ENCODE results near the gene DHRS3. TPM values are rescaled to one million over a fixed set of nuclear protein-coding genes. Genes with fewer than 3 reads are reported as not detected.
"Not testable (repeated sequence)": the region's sequence is repeated elsewhere in the genome, so short reads cannot be mapped to it uniquely, and the experiment has no call there.

DHRS3 gene
- total RNA-seq, 6 experiments from 2014 or later, result 6.0 to 29.1 (median 27.1) TPM

DNA sequence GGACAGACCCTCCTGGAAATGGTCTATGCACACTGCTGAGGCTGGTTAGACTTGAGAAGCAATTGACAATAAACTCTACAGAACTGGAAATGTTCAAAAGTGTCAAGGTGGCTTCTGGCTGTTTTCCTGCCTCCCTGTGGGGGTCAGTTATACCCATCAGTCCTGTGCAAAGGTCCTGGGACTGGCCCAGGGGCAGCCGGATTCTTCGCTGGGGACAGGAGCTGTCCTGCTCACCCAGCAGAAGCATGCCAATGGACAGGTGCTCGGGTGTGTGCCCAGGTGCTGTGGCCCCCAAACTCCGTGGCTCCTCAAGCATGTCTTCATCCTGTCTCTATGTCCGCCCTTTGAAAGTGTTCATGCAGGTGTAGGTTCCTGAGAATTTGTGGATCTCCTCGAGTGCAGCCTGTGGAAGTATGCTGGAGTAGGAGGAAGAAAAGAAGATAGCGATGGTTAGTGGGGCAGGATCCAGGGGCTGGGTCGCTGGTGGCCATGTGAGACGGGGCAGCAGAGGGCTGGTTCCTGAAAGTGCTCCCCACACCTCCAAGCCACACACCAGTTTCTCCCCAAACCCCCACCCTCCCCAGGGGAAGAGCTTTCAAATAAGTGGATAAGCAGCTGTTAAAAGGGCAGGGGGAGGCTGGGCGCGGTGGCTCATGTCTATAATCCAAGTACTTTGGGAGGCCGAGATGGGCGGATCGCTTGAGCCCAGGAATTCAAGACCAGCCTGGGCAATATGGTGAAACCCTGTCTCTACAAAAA is 49.8 kb downstream of the DHRS3 start:
- no peak for DNase-seq
- Mint-ChIP-seq H3K36me3 (ENCODE audit: low read depth) (peaks cover 14% of the 10 kb centered on the region), H3K27me3 (ENCODE audit: insufficient read depth) (peaks cover 10% of the 10 kb centered on the region), H3K4me3 (no peak overlapping the region), H3K4me1 (ENCODE audit: low read depth) (peaks cover 10% of the 10 kb centered on the region), H3K9me3 (peaks cover 18% of the 10 kb centered on the region), H3K27ac (no peak overlapping the region)
- TF ChIP-seq, protein P1, sequence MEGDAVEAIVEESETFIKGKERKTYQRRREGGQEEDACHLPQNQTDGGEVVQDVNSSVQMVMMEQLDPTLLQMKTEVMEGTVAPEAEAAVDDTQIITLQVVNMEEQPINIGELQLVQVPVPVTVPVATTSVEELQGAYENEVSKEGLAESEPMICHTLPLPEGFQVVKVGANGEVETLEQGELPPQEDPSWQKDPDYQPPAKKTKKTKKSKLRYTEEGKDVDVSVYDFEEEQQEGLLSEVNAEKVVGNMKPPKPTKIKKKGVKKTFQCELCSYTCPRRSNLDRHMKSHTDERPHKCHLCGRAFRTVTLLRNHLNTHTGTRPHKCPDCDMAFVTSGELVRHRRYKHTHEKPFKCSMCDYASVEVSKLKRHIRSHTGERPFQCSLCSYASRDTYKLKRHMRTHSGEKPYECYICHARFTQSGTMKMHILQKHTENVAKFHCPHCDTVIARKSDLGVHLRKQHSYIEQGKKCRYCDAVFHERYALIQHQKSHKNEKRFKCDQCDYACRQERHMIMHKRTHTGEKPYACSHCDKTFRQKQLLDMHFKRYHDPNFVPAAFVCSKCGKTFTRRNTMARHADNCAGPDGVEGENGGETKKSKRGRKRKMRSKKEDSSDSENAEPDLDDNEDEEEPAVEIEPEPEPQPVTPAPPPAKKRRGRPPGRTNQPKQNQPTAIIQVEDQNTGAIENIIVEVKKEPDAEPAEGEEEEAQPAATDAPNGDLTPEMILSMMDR (IDR thresholded peaks at IDR 0.05), result no peak

DNA sequence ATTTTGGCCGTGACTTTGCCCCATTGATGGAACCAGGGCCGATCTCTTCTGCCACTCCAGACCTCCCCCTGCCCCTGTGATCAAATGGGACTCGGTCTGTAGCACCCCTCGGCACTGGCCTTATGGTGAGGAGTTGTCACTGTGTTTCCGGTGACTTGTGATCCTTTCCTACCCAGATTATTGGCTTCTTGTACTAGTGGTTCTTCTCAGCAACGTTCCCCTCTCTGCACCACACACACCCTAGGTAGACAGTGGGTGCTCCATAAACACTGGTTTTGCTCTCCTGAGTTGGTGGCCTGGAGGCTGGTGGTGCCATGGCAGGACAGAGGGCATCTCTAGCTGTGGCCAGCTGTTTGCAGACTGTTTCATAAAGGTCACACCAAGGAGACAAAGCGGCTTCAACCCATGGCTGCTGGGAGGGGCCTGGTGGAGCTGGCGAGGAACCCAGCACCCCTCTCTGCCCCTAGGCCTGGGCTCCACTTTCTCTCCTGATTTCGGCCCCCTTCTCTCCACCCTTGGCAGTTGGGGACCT is 50.7 kb downstream of the DHRS3 start:
- Mint-ChIP-seq H3K27me3 (ENCODE audit: insufficient read depth) (peaks cover 10% of the 10 kb centered on the region), H3K36me3 (ENCODE audit: low read depth) (peaks cover 20% of the 10 kb centered on the region), H3K4me3 (no peak overlapping the region), H3K9me3 (peaks cover 26% of the 10 kb centered on the region), H3K4me1 (ENCODE audit: low read depth) (peaks cover 1% of the 10 kb centered on the region; the same call in 1 of the 2 replicates), H3K27ac (no peak overlapping the region)
- TF ChIP-seq, protein P1 (IDR thresholded peaks at IDR 0.05), result no peak
- DNase-seq, result no peak

DNA sequence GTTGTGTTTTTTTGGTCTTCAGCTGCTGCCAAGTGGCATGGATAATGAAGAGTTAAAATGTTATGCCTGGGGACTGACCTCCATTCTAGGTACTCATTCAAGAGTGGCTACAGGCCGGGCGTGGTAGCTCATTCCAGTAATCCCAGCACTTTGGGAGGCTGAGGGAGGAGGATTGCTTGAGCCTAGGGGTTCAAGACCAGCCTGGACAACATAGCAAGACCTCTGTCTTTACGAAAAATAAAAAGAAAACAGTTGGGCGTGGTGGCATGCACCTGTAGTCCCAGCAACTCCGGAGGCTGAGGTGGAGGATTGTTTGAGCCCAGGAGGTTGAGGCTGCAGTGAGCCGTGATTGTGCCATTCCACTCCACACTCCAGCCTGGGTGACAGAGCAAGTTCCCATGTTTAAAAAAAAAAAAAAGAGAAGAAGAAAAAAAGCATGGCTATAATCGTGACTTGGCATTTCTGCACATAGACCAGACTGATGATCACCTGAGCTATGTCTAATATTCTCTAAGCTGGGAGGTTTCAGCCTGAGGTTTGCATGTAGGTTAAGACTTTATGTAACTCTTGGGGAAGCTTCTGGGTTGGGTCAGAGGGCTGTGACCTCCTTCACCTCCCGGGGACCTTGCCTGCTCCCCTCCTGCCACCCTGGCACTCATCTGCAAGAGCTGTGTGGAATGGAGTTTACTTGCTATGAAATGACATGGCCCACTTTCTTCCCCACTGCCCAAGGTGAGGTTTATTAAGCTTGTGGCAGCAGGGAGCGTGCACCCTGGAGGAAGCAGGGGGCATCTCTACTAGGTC is 51.3 kb downstream of the DHRS3 start:
- no peak overlapping the region for H3K27ac Mint-ChIP-seq
- TF ChIP-seq, protein P1 (IDR thresholded peaks at IDR 0.05), result no peak
- H3K4me3 Mint-ChIP-seq, result no peak overlapping the region
- peaks cover 10% of the 10 kb centered on the region for H3K27me3 Mint-ChIP-seq (ENCODE audit: insufficient read depth)
- H3K9me3 Mint-ChIP-seq, result peaks cover 30% of the 10 kb centered on the region
- DNase-seq, result no peak
- H3K36me3 Mint-ChIP-seq (ENCODE audit: low read depth), result peaks cover 23% of the 10 kb centered on the region
- H3K4me1 Mint-ChIP-seq (ENCODE audit: low read depth), result no peaks in the 10 kb centered on the region

DNA sequence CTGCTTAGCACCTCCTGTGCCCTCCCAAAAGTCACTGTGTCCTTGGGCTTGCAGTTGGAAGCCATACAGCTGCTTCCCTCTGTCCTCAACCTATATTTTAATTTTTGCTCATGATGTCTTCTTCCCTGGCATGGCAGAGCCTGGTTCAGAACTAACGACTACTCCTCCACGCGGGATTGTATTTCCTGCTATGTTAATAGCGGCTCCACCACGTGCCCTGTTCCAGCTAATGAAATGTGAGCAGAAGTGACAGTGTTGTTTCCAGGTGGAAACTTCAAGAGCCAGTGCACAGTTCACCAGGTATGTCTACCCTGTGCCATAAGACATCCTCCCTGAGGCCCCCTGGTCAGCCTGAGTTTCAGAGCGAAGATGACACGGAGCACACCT is 52.1 kb downstream of the DHRS3 start:
- H3K27me3 Mint-ChIP-seq (ENCODE audit: insufficient read depth), result peaks cover 10% of the 10 kb centered on the region
- peaks cover 30% of the 10 kb centered on the region for H3K9me3 Mint-ChIP-seq
- no peak overlapping the region for H3K27ac Mint-ChIP-seq
- TF ChIP-seq, protein P1 (IDR thresholded peaks at IDR 0.05), result no peak
- no peak overlapping the region for H3K4me3 Mint-ChIP-seq
- no peak for DNase-seq
- no peaks in the 10 kb centered on the region for H3K4me1 Mint-ChIP-seq (ENCODE audit: low read depth)
- H3K36me3 Mint-ChIP-seq (ENCODE audit: low read depth), result peaks cover 23% of the 10 kb centered on the region

DNA sequence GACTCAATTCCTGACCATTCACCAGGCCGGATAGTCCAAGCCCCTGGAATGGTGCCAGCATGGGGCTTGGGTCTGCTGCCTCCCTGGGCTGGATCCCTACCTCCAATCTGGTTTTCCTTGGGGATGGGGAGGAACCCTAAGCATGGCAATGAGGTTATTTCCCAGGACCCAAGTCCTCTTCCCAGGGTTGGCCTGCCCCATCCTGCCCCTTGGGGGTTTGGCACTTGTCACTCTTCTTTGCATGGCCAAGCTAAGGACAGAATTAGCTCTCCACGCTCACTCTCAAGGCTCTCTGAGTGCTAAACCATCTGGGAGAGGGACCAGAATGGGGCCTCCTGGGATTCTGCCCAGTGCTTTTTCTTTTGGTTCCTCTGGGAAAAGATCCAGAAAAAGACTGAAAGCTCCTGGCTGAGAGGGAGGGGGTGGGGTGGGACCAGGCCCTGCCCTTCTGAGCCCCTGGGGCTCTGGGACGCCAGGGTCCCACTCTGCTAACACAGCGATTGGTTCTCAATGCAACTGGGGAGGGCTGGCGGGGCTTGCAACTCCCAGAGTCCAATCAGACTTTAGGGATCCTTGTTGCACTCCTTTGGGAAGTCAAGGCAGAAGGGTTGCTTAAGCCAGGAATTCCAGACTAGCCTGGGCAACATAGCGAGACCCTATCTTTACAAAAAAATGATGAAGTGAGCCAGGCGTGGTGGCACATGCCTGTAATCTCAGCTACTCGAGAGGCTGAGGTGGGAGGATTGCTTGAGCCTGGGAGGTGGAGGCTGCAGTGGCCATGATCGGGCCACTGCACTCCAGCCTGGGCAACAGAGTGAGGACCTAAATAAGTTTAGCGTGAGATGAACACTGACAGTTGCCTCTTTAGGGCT is 52.7 kb downstream of the DHRS3 start:
- H3K4me1 Mint-ChIP-seq (ENCODE audit: low read depth), result no peaks in the 10 kb centered on the region
- H3K4me3 Mint-ChIP-seq, result no peak overlapping the region
- no peak for DNase-seq
- H3K27ac Mint-ChIP-seq, result no peak overlapping the region
- peaks cover 23% of the 10 kb centered on the region for H3K36me3 Mint-ChIP-seq (ENCODE audit: low read depth)
- H3K9me3 Mint-ChIP-seq, result peaks cover 30% of the 10 kb centered on the region
- H3K27me3 Mint-ChIP-seq (ENCODE audit: insufficient read depth), result peaks cover 15% of the 10 kb centered on the region
- TF ChIP-seq, protein P1 (IDR thresholded peaks at IDR 0.05), result no peak

DNA sequence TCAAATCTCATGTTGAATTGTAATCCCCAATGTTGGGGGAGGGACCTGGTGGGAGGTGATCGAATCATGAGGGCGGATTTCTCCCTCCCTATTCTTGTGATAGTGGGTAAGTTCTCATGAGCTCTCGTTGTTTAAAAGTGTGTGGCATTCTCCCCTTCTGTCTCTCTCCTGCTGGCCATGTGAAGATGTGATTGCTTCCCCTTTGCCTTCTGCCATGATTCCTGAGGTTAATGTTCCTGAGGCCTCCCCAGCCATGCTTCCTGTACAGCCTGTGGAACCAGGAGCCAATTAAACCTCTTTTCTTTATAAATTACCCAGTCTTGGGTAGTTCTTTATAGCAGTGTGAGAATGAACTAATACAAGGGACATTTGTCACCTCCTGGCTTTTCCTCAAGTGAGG is 53.8 kb downstream of the DHRS3 start:
- Mint-ChIP-seq H3K27me3 (ENCODE audit: insufficient read depth) (peaks cover 21% of the 10 kb centered on the region), H3K36me3 (ENCODE audit: low read depth) (peaks cover 23% of the 10 kb centered on the region), H3K9me3 (peaks cover 30% of the 10 kb centered on the region)
- H3K4me1 Mint-ChIP-seq (ENCODE audit: low read depth); DNase-seq; H3K27ac Mint-ChIP-seq; H3K4me3 Mint-ChIP-seq: not testable (repeated sequence)
